Measurements from ENCODE around the gene OSBPL7. TPM values are rescaled to one million over a fixed set of nuclear protein-coding genes. Genes with fewer than 3 reads are reported as not detected.

Gene OSBPL7
- total RNA-seq, 1 experiment from 2014 or later = 9.1 TPM

GRCh38 chr17:47850373-47850691, 28.7 kb upstream of the OSBPL7 start:
- Histone ChIP-seq H3K27me3 (ENCODE audit: control insufficient read depth, insufficient read depth, low read length) (peaks cover 22% of the 10 kb centered on the region), H3K4me3 (ENCODE audit: low read depth in 2 of 2, low read length in 2 of 2) (peak overlapping the region; percentile 34 to 40), H3K4me1 (ENCODE audit: control insufficient read depth, insufficient read depth, low read length) (peaks cover 3% of the 10 kb centered on the region; the same call in 1 of the 2 replicates), H3K36me3 (ENCODE audit: control insufficient read depth, insufficient read depth, low read length) (no peaks in the 10 kb centered on the region), H3K9me3 (ENCODE audit: control insufficient read depth, insufficient read depth, low read depth, low read length) (no peaks in the 10 kb centered on the region), H3K27ac (ENCODE audit: low read length) (no peak overlapping the region)
- CTCF ChIA-PET = interaction anchor here (1.0 to 1.8 kb wide), 2 partner anchors 9 to 40 kb away, joined by 3 to 6 read pairs; partner anchors contain the start of gene SCRN2
- POLR2A ChIA-PET = interaction anchor here (0.7 kb wide), 1 partner anchor 29 kb away, joined by 3 read pairs; no protein-coding TSS in a partner anchor
- TF ChIP-seq REST (IDR thresholded peaks at IDR 0.05; ENCODE audit: insufficient read depth in 1 of 2, low read depth in 2 of 2, low read length in 1 of 2) (no peak), CTCF (IDR thresholded peaks at IDR 0.05) (no peak), POLR2AphosphoS5 (IDR thresholded peaks at IDR 0.05; ENCODE audit: low read depth, low read length) (no peak), TCF7L2 (IDR thresholded peaks at IDR 0.05; ENCODE audit: low read depth, low read length) (no peak), SIN3A (IDR thresholded peaks at IDR 0.05; ENCODE audit: borderline replicate concordance, insufficient read depth, low read depth, low read length) (no peak)
- ATAC-seq (no peak; the same call in 1 of the 2 replicates), DNase-seq (ENCODE audit: low read depth, low spot score) (no peak)
- in situ Hi-C loops (cut with HindIII; ENCODE audit: low pct_unique_long_range_greater_than_20kb, low sequenced_read_pairs) = no loop called here
- BruUV-seq (replicated peaks) = no TSS peak
- intact Hi-C loops (cut with micrococcal nuclease; ENCODE audit: unreplicated experiment) = no loop called here

GRCh38 chr17:47848198-47848513, 26.6 kb upstream of the OSBPL7 start:
- ChIA-PET POLR2A (no interaction called here), CTCF (no interaction called here)
- ATAC-seq = no peak
- intact Hi-C loops (cut with micrococcal nuclease; ENCODE audit: unreplicated experiment) = no loop called here
- Histone ChIP-seq H3K27ac (ENCODE audit: low read length) (no peak overlapping the region), H3K4me1 (ENCODE audit: control insufficient read depth, insufficient read depth, low read length) (peaks cover 13% of the 10 kb centered on the region), H3K27me3 (ENCODE audit: control insufficient read depth, insufficient read depth, low read length) (peaks cover 7% of the 10 kb centered on the region), H3K9me3 (ENCODE audit: control insufficient read depth, insufficient read depth, low read depth, low read length) (no peaks in the 10 kb centered on the region), H3K36me3 (ENCODE audit: control insufficient read depth, insufficient read depth, low read length) (no peaks in the 10 kb centered on the region), H3K4me3 (ENCODE audit: low read depth in 2 of 2, low read length in 2 of 2) (no peak overlapping the region)
- TF ChIP-seq REST (IDR thresholded peaks at IDR 0.05; ENCODE audit: insufficient read depth in 1 of 2, low read depth in 2 of 2, low read length in 1 of 2) (no peak), CTCF (IDR thresholded peaks at IDR 0.05) (no peak; the same call in 1 of the 2 replicates), TCF7L2 (IDR thresholded peaks at IDR 0.05; ENCODE audit: low read depth, low read length) (no peak), POLR2AphosphoS5 (IDR thresholded peaks at IDR 0.05; ENCODE audit: low read depth, low read length) (no peak), SIN3A (IDR thresholded peaks at IDR 0.05; ENCODE audit: borderline replicate concordance, insufficient read depth, low read depth, low read length) (no peak)
- in situ Hi-C loops (cut with HindIII; ENCODE audit: low pct_unique_long_range_greater_than_20kb, low sequenced_read_pairs) = no loop called here
- no TSS peak for BruUV-seq (replicated peaks)
- no peak for DNase-seq (ENCODE audit: low read depth, low spot score)

Data from Panc1 (cell line).